OCI-M2 (cell line): ENCODE data around the gene ANKRD28.
"Not testable (repeated sequence)": the region's sequence is repeated elsewhere in the genome, so short reads cannot be mapped to it uniquely, and the experiment has no call there.

Experiments
- DNase-seq: peaks from one replicate; lab custom pipeline; 2025; ENCODE audit not compliant: unreplicated experiment; lab: John Stamatoyannopoulos, UW

Gene ANKRD28

DNA sequence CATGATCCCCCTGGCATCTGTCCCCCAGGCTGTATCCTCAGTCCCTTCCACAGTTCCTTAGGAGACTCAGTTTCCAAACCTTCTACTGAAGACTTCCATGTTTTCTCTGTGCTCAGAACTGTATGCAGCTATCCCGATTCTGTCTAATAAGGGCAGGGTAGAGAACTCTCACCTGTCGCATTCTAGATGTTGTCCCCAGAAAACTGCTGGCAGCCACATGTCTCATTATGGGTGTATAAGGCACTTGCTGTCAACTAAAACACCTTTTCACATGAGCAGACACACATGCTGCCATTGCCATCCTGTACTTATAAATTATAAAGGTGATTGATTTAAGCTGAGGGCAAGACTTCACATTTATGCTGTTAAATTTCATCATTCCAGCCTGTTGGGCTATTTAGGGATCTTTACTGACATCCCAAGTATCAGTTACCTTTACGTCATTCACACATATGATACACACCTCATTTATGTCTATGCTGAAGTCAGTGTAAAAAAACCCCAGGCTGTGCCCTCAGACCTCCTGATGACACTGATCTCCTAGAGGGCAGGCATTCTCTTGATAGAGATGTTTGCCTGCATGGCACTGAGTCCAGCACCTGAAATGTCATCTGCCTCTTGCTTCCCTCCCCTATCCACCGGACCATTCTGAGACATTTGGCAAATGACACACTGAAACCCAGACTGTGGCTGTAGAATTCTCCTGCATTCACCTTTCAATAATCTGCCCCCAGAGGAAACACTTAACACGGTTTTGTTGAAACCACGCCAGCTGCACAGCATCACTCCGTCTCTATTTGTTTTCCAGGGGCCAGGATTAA, 160.4 kb downstream of the ANKRD28 start:
- no peak for DNase-seq

DNA sequence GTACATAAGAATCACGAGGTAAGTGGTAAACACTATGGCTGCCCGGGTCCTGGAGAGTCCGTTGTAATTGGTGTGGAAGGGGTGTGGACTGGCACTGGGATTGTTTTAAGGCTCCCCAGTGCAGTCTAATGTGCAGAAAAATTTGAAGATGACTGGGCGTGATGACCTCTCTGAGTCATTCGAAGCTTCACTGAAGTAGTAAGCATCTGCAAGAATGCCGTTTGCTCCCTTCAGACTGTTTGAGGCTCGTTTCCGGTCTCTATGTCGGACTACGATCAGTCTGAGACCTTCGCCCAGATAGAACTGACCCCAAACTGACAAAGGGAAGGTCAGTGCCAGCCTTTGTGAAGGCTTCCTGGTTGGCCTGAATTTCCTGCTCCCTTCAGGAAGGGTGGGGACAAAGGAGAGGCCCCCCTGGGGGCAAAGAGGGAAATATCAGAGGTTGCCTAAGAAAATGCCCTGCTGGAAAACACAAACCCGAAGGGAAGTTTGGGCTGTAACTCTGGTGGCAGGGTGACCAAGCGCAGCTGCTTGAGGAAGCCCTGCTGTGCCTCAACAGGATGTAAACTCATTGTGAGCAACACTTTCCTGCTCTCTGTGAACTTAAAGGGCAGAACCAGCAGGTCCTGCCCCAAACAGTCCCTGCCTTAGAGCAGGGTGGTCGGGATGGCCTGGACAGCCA, 161.6 kb downstream of the ANKRD28 start:
- no peak for DNase-seq

DNA sequence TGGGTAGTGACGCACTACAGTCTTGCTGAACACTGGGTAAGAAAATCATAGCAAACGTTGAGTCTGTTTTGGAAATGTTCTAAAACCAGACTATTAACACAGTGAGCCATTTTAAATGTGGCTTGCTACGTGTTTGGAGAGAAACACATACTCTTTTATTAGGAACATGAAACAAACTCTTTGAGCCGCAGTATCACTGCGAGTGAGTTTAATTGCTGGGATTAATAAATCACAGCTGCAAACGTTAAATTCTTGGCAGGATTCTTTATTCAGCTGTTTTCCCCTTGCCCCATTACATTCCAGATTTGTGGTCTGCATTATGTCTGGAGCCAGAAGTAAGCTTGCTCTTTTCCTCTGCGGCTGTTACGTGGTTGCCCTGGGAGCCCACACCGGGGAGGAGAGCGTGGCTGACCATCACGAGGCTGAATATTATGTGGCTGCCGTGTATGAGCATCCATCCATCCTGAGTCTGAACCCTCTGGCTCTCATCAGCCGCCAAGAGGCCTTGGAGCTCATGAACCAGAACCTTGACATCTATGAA, 162.6 kb downstream of the ANKRD28 start:
- DNase-seq: no peak

DNA sequence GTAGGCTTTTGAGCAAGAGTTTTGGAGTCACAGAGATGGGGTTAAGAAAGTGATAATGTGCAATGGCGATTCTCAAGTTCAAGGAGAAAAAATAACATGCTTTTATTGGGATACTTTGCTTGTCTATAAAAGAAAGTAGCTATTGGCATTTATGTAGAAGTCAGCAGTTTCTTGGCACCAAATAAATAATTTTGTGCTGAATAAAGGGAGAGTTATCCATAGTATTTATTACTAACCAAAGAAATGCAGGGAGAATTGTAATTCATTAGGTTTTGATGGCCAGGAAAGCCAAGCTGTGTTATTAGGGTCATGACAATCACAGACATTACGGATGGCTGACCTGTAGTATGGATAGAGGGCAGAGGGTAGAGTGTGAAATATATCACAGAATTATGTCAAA, 163.1 kb downstream of the ANKRD28 start:
- DNase-seq: no peak

DNA sequence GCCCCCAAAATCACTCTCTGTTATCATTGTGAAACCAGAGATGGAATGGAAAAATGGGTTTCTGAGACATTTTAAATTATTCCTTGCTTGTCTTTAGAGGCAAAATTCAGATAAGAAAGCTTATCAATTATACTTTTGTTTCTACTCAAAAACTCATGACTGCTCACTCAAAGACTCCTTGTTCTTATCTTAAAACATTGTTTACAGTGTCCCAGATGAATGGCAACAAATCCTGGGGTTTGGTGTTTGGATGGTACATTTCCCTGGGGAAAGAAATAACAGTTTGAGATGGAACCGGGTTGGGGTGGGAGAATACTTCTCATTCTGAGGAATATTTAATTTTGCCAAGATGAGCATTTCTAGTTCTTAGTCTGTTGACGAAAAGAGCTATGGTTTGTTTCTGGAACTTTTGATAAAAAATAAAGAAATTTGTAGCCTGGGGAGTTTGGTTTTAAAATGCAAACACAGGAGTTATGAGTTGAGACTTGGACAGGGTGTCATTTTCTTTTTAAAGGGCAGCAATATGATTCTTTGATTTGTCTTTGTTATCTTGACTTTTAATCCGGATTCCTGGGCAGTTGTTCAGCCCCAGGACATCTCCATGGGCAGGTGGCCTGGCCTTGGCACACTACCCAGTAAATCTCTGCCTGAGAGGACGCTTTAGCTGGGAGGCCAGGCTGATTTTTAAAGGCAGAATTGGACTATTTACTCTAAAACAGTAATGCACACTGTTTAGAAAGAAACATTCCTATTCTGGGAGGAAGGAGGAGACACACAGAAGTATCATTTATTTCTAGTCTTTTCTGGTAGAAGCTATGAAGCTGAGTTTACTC, 163.8 kb downstream of the ANKRD28 start:
- no peak for DNase-seq

DNA sequence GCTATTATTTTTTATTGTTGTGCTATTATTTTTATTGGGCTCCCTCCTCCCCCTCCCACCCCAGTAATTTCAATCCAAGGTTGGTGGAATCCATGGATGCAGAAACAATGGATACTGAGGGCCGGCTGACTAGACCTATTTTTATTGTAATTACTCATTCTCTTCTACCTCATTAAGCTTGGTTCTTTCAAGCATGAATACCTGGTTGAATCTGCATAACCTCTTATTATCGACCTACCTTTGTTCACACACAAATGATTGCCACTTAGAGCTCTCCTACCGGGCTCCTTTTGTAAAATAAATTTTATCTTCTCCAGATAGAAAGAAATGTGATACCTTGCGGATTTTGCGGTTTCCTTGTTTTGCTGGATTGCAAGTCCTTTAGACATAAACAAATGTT, 164.6 kb downstream of the ANKRD28 start:
- no peak for DNase-seq

DNA sequence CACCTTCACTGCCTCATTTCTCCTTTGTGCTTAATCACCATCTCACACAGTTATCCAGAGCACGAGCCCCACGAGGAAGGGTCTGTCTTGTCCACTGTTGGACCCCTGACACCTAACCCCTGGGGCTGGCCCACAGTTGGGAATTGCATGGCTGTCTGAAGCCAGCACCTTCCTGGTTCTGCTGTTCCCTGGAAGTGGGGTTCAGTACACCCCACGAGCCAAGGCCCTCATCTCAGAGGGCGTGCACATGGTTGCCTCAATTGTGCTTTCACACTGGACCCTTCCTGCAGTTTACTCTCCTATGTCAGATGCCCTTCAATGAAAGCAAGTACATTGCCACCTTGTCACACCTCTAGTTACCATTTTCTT, 165.6 kb downstream of the ANKRD28 start:
- no peak for DNase-seq

DNA sequence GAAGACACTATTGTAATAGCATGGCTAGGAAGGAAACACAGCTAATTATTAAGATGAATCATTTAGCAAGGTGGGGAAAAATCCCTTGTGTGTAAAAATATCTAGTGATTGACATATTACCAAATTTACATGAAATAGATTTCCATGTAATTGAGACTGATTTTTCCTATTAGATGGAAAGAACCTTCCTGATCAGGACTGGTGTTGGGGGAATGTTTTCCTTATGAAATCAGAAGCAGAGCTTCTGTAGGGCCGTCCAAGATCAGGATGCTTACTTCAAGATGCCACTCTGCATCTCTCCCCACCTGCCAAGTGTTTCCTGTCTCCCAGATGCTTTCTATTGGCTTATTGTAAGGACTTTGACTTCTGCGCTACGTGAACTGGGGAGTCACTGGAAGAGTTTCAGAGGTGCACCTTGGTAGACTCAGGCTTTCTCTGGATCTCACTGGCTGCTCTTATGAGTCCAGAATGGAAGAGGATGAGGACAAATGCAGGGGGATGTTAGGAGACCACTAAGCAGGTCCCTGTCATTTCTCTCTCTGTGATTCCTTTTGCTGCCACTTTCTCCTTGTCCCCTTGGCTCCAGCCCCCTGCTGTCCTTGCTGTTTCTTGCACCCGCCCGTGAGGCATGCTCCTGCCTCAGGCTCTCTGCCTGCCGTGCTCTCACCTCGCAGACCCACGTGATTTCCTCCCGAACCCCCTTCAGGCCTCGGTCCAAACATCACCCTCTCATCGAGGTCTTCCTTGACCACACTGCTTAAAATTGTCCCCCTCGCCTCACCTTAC, 166.2 kb downstream of the ANKRD28 start:
- DNase-seq: no peak

DNA sequence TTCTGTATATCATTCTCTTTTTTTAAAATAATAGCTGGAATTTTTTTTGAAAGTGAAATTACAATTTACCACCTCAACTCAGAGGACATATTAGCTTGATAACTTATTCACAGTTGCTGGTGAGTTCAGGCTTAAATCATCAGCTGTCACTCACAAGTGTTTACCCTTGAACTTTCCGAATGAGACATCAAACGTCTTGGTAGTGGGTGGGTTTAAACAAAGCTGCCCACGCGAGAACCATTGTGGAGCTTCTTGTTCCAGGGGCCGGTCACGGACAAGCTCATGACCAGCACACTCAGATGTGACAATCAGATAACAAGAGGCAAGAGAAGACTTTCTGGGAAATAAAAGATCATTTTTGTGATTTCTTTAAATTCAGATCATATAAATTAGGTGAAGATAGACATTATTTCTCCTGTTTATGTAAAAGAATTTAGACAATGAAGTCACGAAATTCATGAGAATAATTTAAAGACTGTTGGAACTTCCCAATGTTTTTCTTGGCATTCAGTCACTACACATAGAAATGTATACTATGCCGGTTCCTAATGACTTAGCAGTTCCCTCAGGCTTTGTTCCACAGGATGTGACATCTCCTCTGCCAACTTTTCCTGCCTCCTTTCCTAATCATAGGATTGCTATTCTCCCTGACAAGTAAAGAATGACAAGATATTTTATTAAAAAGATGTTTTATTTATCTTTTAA, 167.0 kb downstream of the ANKRD28 start:
- DNase-seq: no peak

DNA sequence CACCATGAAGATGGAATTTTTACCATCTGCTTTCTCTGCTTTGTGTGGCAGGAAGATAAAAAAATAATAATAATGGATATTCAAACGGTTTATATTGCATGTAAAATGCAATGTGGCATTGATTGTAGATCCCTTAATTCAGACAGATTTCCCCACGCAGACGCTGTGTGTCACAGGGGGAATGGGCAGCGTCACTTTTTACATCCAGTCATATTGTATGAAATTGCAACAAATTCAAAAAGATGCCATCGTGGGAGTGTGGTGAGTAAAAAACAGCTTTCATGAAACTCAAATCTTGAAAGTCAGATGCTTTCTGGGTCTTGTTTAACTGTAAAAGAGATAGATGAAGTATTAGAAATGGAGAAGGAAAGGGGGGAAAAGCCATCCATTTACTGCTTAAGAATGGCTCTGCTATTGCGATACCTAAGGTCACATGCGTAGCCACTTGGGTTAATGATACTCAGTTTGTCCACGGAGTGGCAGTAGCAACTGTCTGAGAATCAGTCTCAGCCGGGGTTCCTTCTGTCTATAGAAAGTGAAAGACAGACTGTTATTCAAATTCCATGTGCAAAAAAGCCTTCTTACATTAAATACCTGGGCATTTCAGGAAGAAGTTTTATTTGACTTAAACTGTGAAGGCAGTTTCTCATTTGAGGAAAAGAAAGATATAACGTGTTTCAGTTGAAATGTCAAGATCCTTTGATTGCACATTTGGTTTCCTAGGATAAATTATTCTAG, 167.8 kb downstream of the ANKRD28 start:
- DNase-seq: no peak

DNA sequence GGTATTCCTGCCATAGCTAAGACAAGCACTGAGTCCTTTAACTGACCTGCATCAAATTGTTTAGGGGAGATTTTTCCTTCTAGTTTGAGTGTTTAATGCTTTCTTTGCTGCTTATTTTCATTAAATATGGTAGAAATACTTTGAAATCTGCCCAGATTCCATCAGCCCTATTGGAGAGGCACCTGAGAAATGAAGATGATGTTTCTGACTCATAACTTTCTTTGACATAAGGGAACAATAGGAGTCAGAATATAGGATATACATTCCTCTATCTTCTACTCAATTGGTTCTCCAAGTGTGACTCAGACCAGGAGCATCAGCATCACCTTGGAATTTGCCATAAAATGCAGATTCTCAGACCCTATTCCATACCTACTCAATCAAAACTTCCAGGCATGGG, 168.8 kb downstream of the ANKRD28 start:
- DNase-seq: no peak

DNA sequence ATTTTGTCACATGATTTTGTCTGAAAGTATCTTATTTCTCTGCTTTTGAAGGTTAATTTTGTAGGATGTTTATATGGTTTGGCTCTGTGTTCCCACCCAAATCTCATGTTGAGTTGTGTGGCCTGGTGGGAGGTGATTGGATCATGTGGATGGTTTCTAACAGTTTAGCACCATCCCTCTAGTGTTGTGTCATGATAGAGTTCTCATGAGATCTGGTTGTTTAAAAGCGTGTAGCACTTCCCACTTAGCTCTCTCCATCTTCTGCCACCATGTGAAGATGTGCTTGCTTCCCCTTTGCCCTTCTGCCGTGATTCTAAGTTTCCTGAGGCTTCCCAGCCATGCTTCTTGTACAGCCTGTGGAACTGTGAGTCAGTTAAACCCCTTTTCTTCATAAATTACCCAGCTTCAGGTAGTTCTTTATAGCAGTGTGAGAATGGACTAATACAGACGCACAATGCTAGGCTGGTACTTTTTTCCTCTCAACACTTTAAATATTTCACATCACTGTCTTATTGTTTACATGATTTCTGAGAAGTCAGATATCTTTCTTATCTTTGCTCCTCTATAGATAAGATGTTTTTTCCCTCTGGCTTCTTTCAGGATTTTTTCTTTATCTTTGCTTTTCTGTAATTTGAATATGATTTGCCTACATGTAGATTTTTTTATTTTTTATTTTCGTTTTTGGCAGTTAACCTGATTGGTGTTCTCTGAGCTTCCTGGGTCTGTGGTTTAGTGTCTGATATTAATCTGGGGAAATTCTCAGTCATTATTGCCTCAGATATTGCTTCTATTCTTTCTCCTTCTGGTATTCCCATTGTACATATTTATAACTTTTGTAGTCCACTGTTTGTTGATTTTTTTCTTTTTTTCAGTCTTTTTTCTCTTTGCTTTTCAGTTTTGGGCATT, 174.0 kb downstream of the ANKRD28 start:
- DNase-seq: no peak

DNA sequence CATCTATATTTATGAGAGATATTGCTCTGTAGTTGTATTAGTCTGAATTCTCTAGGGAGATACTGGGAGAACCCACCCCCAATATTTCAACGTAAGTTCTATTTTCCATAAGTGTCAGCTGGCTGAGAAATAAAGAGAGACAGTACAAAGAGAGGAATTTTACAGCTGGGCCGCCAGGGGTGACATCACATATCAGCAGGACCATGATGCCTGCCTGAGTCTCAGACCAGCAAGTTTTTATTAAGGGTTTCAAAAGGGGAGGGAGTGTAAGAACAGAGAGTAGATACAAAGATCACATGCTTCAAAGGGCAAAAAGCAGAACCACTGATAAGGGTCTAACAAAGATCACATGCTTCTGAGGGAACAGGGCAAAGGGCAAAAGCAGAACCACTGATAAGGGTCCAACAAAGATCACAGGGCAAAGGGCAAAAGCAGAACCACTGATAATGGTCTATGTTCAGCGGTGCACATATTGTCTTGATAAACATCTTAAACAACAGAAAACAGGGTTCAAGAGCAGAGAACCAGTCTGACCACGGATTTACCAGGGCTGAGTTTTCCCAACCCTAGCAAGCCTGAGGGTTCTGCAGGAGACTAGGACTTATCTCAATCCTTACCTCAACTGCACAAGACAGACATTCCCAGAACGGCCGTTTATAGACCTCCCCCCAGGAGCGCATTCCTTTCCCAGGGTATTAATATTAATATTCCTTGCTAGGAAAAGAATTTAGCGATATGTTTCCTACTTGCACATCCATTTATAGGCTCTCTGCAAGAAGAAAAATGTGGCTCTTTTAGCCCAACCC, 177.9 kb downstream of the ANKRD28 start:
- not testable (repeated sequence) for DNase-seq
